HFFc6 (cell line): ENCODE results near the gene ITGB7. TPM values are rescaled to one million over a fixed set of nuclear protein-coding genes. Genes with fewer than 3 reads are reported as not detected.

Source experiments
- DNase-seq: peaks from one replicate; pipeline ENCODE4 v3.0.0-alpha.2; 2018
- H3K27ac Mint-ChIP-seq: 2 replicates; pipeline ENCODE4 v1.8.0; 2020; ENCODE audit warnings: mild to moderate bottlenecking, mixed read lengths
- H3K27me3 Mint-ChIP-seq: 2 replicates; pipeline ENCODE4 v1.8.0; 2021; ENCODE audit warnings: mild to moderate bottlenecking, moderate library complexity, mixed read lengths; ENCODE audit not compliant: insufficient read depth
- H3K36me3 Mint-ChIP-seq: 2 replicates; pipeline ENCODE4 v1.8.0; 2021; ENCODE audit warnings: low read depth, mixed read lengths
- H3K4me1 Mint-ChIP-seq: 2 replicates; pipeline ENCODE4 v1.8.0; 2020; ENCODE audit warnings: low read depth, mixed read lengths
- H3K4me3 Mint-ChIP-seq: 2 replicates; pipeline ENCODE4 v1.8.0; 2020; ENCODE audit warnings: mild to moderate bottlenecking, moderate library complexity, mixed read lengths
- H3K9me3 Mint-ChIP-seq: 2 replicates; pipeline ENCODE4 v1.8.0; 2020; ENCODE audit warnings: mild to moderate bottlenecking, mixed read lengths
- total RNA-seq, 6 experiments: library from RNA; stranded (reverse); fragmentation: NEBNext Ultra II Directional; extraction: Animal tissue kit (Norgen Biotek cat#: 25700); gene quantifications; 2 replicates in 1 of 6; 3 replicates in 5 of 6; pipeline ENCODE4 v1.2.3, GENCODE V29; 2021
- TF ChIP-seq, protein P1 (sequence below): fragments of 200-600 bp; sonication (generic); IDR thresholded peaks from 2 replicates; pipeline ENCODE4 v1.5.0; 2021; ENCODE audit warnings: antibody characterized with exemption, mild to moderate bottlenecking

The ITGB7 gene
- total RNA-seq, 6 experiments from 2014 or later: 0.35 to 1.5 (median 0.93) TPM

DNA sequence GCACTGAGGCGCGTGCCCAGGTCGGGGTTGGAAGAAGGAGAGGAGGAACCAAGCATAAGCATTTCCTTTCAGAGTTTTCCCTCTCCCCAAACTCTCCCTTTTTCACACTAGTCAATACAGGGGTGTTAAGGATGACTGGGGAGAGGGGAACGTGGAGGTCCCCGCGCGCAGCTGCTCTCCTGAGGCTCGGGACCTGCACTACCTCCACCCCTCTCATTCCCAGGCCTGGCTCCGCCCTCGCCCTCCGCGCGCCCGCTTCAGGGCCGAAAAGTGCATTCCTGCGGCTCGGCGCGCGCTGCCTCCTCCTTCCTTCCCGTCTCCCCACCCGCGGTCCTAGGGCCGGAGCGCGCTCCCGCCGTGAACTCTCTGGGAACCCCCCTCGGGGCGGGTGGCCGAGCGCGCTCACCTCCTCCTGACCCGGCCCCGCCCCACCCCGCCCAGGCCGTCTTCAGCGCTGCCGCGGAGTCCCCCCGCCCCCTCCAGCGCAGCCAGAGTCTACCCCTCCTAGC lies 13.7 kb upstream of the ITGB7 start:
- Mint-ChIP-seq H3K4me1 (peaks cover 84% of the 10 kb centered on the region), H3K36me3 (peaks cover 11% of the 10 kb centered on the region; the same call in 1 of the 2 replicates), H3K4me3 (peak overlapping the region; percentile 99), H3K27ac (peak overlapping the region; percentile 96), H3K9me3 (no peaks in the 10 kb centered on the region), H3K27me3 (peaks cover 3% of the 10 kb centered on the region)
- peak; percentile 87 for DNase-seq
- TF ChIP-seq, protein P1, sequence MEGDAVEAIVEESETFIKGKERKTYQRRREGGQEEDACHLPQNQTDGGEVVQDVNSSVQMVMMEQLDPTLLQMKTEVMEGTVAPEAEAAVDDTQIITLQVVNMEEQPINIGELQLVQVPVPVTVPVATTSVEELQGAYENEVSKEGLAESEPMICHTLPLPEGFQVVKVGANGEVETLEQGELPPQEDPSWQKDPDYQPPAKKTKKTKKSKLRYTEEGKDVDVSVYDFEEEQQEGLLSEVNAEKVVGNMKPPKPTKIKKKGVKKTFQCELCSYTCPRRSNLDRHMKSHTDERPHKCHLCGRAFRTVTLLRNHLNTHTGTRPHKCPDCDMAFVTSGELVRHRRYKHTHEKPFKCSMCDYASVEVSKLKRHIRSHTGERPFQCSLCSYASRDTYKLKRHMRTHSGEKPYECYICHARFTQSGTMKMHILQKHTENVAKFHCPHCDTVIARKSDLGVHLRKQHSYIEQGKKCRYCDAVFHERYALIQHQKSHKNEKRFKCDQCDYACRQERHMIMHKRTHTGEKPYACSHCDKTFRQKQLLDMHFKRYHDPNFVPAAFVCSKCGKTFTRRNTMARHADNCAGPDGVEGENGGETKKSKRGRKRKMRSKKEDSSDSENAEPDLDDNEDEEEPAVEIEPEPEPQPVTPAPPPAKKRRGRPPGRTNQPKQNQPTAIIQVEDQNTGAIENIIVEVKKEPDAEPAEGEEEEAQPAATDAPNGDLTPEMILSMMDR: no peak

- DNase-seq: peak; percentile 71
- Mint-ChIP-seq H3K9me3 (no peaks in the 10 kb centered on the region), H3K4me1 (peaks cover 84% of the 10 kb centered on the region), H3K36me3 (peaks cover 11% of the 10 kb centered on the region; the same call in 1 of the 2 replicates), H3K4me3 (peak overlapping the region; percentile 99), H3K27ac (peak overlapping the region; percentile 96), H3K27me3 (peaks cover 3% of the 10 kb centered on the region)
- TF ChIP-seq, protein P1: no peak
Measured at GRCh38 chr12:53219956-53220693, 13.1 kb upstream of the ITGB7 start.

DNA sequence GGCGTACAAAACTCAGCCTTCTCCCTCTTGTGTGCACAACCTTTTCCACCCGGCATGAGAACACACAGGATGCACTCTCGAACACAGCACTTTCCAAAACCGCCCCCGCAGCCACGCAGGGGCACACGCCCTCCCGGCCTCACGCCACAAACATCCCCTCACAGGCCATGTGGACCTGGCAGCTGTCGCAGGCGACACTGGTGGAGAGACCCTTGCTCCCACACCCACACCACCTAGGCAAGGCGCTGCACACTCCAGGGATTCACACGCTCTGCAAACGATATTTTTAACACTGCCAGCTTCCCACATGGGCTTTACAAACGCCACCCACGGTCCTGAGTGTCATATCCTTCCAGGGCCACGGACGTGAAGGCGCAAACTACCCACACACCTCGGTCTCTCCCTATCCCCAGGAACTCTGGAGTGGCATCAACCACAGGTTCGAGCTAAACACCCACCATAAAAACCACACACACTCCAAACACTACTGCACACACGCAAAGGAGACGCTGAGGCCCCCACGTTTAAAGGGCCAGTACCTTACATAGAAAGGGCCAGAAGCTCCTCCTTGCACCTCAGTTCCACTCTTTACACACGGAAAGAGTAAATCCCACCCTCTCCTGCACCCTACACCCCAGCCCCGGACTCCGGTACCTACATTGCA lies 12.4 kb upstream of the ITGB7 start:
- peaks cover 3% of the 10 kb centered on the region for H3K27me3 Mint-ChIP-seq
- H3K36me3 Mint-ChIP-seq: peaks cover 11% of the 10 kb centered on the region; the same call in 1 of the 2 replicates
- no peaks in the 10 kb centered on the region for H3K9me3 Mint-ChIP-seq
- no peak for DNase-seq
- peak overlapping the region; percentile 92 for H3K27ac Mint-ChIP-seq
- TF ChIP-seq, protein P1: no peak
- H3K4me3 Mint-ChIP-seq: peak overlapping the region; percentile 99
- H3K4me1 Mint-ChIP-seq: peaks cover 84% of the 10 kb centered on the region

GRCh38 chr12:53218551-53219291 lies 11.7 kb upstream of the ITGB7 start:
- Mint-ChIP-seq H3K36me3 (peaks cover 18% of the 10 kb centered on the region; the same call in 1 of the 2 replicates), H3K27me3 (peaks cover 5% of the 10 kb centered on the region), H3K27ac (peak overlapping the region; percentile 92), H3K4me1 (peaks cover 84% of the 10 kb centered on the region), H3K9me3 (no peaks in the 10 kb centered on the region), H3K4me3 (peak overlapping the region; percentile 99)
- TF ChIP-seq, protein P1: no peak
- DNase-seq: no peak

GRCh38 chr12:53217931-53218307 lies 10.9 kb upstream of the ITGB7 start:
- Mint-ChIP-seq H3K27me3 (peaks cover 8% of the 10 kb centered on the region), H3K4me3 (peak overlapping the region; percentile 99), H3K27ac (peak overlapping the region; percentile 89), H3K4me1 (peaks cover 84% of the 10 kb centered on the region), H3K36me3 (peaks cover 23% of the 10 kb centered on the region; the same call in 1 of the 2 replicates), H3K9me3 (no peaks in the 10 kb centered on the region)
- TF ChIP-seq, protein P1: no peak
- no peak for DNase-seq
